Activated CD4-positive, CD25-positive, alpha-beta regulatory T cell treated with anti-CD3 and anti-CD28 coated beads, Interleukin-2, amount 50 U/mL, for 16 hours (primary cell): ENCODE measurements around the gene EYS.
"Not testable (repeated sequence)": the region's sequence is repeated elsewhere in the genome, so short reads cannot be mapped to it uniquely, and the experiment has no call there.

ENCODE experiments used
- DNase-seq: peaks from one replicate; pipeline ENCODE4 v3.0.0-alpha.2; 2020; ENCODE audit warnings: low read depth, low spot score

Gene EYS

DNA sequence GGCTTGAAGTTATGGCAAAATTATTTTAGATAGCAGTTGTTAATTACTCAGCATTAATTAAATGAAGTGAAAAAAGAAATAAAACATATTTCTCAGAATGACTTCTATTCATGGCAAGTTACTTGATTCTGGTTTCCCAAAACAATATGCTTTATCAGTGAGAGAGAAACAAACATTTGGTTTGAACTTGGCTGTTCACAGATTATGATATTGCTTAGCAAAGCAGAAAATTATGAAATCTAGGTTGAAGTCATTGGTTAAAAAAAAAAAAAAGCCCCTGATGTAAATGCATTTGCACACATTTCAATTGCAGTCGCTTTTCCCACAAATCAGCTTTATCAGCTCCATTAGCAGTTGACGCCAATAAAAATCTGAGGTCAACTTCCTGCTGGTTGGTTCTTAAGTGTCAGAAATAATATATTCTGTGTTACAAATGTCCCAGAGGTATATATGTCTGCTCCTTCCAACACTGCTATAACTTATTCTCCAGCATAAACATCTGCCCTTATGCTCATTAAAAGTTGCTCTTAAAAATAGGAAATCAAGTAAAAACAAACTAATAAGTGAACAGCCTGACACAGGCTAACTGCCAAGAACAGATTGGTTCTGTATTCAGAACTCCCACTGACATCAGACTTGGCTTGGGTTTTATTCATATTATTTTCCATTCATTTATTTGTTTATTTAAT, 1796.0 kb downstream of the EYS start:
- DNase-seq, result no peak

DNA sequence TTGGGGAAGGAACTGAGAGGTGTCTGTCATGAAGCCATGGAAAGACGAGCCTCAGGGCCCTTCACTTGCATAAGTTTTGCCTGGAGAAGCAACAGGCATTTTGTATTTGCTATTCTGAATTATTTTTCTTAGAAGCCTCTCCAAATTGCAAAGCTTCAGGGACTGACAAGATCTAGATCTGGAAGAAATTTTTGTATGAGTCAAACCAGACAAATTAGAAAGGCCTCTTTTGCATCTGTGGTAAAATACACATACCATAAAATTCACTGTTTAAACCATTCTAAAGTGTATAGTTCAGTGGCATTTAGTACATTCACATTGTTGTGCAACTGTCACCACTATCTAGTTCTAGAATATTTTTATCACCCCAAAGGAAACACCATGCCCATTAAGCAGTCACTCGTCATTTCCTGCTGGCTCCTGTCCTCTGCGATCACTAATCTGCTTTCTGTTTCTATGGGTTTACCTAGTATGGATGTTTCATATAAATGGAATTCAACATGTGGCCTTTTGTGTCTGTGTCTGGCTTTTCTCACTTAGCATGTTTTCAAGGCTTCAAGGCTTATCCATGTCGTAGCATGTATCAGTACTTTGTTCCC, 1802.3 kb downstream of the EYS start:
- no peak for DNase-seq

DNA sequence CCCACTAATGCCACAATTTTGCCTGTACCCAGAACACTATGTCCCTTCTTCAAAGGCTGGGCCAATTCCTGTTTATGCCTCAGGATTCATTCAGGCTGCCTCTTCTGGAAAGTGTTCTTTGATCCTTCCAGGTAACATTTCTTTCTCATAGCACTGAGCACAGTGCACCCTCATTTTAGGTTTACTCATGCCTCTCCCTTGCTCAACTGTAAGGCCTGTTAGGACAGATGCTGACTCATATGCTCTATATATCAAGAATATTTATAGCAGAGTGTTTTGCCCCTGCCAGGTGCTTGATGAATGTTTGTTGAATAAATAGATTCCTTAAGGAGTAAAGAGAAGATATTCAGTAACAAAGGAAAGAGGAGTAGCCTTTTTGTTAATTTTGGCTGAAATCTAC, 1807.5 kb downstream of the EYS start:
- no peak for DNase-seq

DNA sequence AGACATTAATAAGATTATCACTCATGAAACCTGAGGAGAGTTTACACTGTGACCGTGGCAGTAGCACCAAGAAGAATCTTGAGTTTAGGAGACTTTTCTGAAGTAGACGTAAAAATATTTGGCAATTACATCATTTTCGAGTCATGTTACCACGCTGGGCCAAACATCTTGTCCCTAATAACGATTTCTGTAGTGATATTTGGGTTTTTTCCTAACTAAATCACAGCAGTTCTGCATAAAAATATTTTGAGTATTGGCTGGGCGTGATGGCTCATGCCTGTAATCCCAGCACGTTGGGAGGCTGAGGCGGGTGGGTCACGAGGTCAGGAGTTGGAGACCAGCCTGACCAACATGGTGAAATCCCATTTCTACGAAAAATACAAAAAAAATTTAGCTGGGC, 1809.1 kb downstream of the EYS start:
- DNase-seq, result no peak

DNA sequence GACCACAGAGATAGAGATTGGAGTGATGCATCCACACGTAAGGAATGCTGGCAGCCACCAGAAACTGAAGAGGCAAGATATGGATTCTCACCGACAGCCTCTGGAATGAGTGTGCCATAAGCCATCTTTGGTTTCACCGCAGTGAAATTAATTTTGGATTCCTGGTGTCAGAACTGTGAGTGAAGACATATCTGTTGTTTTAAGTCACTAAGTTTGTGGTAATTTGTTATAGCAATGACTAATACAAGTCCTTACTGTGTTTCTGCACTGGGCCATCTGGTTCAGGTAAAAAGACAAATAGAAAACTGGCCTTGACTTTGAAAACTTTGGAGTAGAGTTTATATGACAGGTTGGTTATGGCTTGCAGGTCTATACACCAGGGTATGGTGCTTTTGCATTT, 1809.6 kb downstream of the EYS start:
- DNase-seq, result no peak

DNA sequence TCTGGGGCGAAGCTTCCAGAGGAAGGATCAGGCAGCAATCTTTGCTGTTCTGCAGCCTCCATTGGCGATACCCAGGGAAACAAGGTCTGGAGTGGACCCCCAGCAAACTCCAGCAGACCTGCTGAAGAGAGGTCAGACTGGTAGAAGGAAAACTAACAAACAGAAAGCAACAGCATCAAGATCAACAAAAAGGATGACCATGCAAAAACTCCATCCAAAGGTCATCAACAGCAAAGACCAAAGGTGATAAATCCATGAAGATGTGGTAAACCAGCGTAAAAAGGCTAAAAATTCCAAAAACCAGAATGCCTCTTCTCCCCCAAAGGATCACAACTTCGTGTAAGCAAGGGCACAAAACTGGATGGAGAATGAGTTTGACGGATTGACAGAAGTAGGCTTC, 1818.6 kb downstream of the EYS start:
- no peak for DNase-seq

DNA sequence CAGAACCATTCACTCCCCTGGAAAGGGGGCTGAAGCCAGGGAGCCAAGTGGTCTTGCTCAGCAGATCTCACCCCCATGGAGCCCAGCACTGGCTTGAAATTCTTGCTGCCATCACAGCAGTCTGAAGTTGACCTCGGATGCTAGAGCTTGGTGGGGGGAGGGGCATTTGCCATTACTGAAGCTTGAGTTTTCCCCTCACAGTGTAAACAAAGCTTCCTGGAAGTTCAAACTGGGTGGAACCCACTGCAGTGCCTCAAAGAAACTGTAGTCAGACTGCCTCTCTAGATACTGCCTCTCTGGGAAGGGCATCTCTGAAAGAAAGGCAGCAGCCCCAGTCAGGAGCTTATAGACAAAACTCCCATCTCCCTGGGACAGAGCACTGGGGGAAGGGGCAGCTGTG, 1819.2 kb downstream of the EYS start:
- DNase-seq, result not testable (repeated sequence)

DNA sequence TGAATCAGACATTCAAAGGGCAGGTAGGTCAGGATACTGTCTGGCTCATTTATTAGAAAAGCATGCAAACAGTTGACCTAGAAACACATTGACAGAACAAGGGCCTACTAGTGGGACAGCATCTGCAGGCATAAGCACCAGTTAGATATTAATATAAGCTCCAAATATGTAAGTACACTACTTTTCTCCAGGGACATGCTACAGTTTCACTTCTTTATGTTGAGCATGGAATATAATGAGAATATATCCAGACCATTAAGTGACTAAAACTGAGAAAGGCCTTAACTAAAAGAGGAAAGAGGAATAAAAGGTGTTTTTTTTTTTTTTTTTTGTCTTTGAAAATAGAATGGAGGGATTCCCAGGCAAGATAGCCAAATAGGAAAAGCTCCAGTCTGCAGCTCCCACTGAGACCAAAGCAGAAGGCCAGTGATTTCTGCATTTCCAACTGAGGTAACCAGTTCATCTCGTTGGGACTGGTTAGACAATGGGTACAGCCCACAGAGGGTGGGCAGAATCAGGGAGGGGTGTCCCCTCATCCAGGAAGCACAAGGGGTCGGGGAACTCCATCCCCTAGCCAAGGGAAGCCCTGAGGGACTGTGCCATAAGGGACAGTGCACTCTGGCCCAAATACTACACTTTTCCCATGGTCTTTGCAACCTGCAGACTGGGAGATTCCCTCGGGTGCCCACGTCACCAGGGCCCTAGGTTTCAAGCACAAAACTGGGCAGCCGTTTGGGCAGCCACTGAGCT, 1819.8 kb downstream of the EYS start:
- no peak for DNase-seq

DNA sequence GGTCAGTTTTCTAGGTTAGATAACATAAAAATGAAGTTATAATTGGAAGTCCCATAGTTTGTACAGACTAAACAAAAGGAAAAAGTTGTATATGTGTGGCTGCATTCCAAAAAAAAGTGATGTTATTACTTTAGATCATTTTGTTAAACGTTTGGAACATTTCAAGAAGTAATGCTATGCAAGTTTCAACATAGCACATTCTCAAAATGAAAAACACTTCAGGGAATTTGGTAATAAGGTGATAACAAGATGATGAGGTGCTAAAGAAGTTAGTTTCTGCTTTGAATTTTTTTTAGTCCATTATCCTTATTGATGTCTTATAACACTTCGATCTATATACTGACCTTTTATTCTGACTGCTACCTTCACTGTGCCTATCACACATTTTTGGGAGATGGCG, 1820.7 kb downstream of the EYS start:
- no peak for DNase-seq

DNA sequence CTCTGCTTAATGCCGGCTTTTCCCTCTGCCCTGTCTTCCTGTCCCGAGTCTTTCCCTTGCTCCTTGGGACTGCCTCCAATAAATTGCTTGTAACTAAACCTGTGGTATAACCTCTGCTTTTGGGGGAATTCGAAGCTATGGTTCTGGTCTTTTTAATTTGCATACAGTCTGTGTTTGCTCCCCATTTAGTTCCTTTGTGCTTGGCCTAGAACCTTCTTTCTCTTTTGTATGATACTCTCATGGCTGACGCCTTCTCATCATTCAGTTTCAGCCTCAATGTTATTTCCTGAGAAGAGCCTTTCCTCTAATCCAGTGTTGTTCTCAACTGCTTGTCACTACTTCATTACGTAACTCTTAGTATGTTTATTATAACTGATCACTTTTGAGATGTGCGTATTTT, 1823.4 kb downstream of the EYS start:
- DNase-seq, result no peak

DNA sequence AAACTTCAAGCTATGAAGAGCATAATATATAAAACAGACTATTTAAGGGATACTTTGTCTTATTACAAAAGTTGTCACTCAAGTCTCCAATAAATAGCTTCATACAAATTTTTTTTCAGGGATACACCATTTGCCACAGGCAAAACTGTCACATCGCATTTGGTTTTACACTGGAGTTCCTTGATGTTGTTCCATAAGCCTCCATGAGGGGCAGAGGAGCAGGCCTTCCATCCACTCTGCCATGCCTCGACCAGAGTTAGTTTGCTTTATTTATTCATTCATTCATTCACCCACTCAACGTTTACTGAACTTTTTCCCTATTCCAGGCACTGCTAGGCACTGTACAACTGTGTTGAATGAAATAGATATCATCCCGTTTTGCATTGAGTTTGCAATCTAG, 1824.8 kb downstream of the EYS start:
- no peak for DNase-seq

DNA sequence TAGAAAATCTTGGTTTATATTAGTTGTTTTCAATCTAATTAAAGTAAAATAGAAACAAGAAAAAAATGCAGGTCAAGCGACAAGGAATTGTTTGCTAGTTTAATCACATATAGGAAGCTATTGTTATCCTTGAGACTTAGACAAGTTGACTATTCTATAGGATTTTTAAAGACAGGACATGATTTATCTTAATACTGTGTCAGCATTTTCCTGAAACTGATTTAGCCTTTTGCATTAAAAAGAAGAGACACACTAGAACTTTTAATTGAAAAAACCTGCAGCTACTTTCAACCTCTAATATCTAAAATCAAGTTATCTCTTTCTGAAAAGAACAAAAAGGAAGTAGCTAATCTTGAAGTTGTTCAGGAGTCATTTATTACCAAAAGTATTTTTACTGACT, 1825.2 kb downstream of the EYS start:
- DNase-seq, result no peak

DNA sequence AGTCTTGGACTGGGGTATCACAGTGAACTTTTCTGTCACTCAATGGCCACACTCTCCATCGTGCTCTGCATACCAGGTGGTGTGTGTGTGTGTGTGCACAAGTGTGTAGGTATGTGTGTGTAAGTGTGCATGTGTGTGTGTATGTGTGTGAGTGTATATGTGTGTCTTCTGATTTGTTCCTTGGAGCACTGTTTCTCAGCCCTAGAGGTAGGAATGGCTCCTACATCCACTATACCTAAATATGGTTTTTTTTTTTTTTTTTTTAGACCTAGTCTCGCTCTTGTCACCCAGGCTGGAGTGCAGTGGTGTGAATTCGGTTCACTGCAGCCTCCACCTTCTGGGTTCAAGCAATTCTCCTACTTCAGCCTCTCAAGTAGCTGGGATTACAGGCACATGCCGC, 1834.8 kb downstream of the EYS start:
- DNase-seq, result no peak

DNA sequence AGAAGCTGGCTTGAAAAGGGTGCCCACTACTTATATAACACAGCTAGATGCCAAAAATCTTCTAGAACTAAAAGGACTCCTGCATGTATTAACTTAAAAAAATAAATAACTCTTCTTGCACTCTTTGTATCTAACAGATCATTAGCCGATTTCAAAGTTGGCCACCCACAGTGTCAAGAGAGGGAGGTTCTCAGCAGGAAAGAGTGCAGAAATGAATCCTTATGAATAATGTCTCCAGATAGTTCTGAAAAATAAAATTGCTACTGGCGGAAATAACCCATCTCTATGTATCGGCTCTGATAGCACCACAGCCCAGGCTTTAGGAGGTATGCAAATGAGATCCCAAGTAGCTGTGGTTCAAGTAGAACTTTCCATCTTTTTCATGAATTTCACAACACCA, 1838.7 kb downstream of the EYS start:
- no peak for DNase-seq

DNA sequence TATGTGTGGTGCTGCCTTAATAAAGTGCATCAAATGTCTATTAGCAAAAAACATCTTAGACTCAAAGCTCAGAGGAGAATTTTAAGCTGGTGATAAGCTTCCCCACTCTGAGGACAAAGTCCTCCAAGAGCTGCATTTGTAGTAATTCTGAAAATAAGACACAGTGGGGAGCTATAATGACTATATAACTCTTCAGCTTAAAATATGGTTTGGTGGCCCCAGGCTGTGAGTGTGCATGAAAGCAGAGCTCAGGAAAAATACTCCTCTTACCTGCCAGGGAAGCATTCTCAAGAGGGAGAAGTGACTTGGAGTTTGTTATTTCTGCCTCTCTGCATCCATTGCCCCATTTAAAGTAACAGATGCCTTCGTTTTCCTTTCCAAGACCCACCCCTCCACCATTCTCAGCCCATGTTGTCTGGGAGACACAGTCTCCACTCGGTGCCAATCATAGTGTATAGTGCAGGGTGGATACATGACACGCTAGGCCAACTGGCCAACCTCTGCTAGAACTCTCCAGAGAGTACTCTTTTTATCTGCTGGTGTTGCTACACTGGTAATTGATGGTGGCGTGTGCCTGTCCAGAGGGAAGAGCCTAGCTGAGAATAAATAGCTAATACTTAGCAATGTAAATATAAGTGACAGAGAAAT, 1842.2 kb downstream of the EYS start:
- no peak for DNase-seq

DNA sequence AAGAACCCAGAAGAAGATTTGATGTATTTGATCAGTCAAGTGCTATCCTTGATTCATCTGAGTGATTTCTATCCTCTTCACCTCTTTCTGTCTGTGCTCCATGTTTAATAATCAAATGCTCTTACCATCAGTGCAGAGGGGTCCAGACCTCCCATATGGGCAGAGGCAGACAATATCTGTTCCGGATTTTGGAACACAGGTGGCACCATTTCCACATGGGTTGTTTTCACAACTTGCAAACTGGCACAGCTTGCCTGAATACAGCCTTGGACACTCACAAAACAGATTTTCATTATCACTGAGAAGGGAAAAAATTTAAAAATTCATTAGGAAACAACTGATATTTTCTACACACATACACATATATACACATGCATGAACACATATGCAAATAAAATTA, 1843.0 kb downstream of the EYS start:
- no peak for DNase-seq

DNA sequence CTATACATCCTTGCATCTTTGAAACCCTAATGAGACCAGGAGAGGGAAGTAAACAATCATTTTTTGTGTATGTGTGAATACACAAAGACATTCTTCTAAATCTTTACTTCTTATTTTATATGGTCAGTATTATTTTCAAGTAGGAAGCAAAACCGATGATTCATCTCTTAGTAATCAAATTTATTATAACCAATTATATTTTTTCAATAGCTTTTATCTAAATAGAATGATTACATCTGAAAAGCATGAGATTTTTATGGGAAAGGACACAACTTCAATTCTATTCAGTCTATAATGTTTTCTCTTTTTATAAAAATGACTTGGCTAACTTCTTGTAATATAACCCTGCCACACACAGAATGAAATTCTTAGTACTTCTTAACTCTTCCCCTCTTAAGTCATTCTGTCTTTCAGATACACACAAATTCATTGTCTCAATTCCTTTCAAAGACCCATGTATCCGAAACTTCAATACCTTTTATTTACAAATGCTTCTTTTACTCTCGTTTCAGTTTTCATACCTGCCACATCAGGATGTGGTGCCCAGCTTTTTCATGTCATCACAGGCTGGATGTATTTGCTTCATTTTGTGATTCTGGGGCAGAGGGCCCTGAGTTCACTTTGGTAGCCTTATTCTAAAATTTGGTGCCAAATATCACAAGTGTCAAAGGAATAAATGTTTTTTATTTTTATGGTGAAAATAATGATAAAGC, 1844.4 kb downstream of the EYS start:
- no peak for DNase-seq

DNA sequence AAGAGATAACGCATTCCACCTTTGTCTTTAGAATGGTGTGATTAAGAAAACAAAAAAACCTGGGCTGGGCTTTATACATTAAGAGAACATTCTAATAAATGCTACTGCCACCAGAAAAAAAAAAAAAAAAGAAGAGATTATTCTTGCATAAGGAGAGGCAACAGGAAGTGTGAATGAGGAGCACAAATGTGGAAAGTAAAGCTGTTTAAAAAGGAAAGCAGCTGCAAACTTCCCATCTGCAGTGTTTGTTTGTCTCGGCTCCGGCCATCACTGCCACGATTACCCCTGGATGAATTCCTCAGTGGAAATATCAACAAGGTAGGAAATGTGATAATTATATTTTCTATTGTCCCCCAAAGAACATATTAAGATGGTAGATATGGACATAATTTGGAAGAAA, 1847.5 kb downstream of the EYS start:
- DNase-seq, result no peak

DNA sequence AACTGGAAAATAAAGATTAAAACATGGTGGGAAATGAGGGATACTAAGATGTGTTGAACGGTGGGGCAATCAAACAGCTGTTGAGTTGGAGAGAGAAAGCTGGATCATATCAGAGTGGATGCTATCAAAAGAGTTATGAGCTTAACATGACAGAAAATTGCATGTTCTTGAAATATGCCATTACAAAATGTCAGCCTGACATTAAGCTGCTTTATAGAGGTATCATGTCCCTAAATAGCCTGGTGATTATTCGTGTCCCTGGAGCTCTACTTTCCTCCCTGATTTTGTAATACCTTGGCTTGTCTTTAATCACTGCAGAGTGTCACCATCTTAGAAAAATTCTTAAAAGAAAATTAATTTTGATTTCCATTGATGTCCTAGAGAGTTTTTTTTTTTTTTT, 1848.3 kb downstream of the EYS start:
- DNase-seq, result no peak

DNA sequence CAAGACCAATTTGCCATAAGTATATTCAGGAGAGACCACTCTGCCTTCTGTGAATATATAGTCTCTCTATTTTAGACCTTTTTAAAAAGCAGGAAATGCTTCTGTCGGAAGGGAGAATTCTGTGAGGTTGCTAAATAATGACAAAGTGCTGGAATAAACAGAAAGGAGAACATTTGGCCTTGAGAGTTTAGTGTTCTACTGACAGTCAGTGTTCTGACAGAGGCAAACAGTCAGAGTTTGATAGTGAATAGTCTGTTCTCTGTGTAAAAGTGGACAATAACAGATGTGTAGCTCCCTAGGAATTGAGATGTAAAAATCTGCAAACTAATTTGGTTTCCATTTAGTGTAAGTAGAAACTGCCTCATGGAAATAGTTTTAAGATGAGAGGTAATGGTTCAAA, 1850.8 kb downstream of the EYS start:
- no peak for DNase-seq

DNA sequence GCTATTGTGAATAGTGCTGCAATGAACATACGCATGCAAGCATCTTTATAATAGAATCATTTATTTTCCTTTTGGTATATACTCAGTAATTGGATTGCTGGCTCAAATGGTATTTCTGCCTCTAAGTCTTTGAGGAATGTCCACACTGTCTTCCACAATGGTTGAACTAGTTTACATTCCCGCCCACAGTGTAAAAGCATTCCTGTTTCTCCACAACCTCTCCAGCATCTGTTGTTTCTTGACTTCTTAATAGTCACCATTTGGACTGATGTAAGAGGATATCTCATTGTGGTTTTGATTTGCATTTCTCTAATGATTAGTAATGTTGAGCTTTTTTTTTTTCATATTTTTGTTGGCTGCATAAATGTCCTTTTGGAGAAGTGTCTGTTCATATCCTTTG, 1862.7 kb downstream of the EYS start:
- DNase-seq, result no peak

DNA sequence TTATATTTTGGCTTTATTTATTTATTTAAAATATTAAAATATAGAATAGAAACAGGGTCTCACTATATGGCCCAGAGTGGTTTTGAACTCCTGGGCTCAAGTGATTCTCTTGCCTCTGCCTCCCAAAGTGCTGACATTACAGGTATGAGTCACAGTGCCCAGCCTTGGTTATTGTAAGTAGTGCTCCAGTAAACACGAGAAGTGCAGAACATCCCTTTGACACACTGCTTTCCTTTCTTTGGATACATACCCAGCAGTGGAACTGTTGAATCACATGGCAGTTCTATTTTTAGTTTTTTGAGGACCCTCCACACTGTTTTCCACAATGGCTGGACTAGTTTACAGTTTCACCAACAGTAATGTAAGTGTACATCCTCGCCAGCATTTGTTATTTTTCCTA, 1867.5 kb downstream of the EYS start:
- DNase-seq, result no peak
